Keratinocyte (primary cell): ENCODE data around the gene CX3CR1. TPM values are rescaled to one million over a fixed set of nuclear protein-coding genes. Genes with fewer than 3 reads are reported as not detected.

ENCODE experiments used
- DNase-seq: peaks from one replicate; pipeline ENCODE4 v3.0.0-alpha.2; 2011; ENCODE audit warnings: low read depth, missing footprints, low spot score
- FAIRE-seq: peaks from 2 replicates; lab custom pipeline; 2011; peaks lifted over from hg19 to GRCh38; lab: Jason Lieb, UNC
- H2AFZ ChIP-seq: 2 replicates; pipeline ENCODE4 v1.6.0; 2012; ENCODE audit warnings: low read length, control low read depth, inconsistent platforms; ENCODE audit not compliant: control insufficient read depth
- H3K27ac ChIP-seq: 2 replicates; pipeline ENCODE4 v1.5.1; 2011; ENCODE audit warnings: low read length; ENCODE audit not compliant: control insufficient read depth, insufficient read depth
- H3K27me3 ChIP-seq: 3 replicates; pipeline ENCODE4 v1.6.0; 2011; ENCODE audit warnings: low read length; ENCODE audit not compliant: control insufficient read depth, insufficient read depth; ENCODE audit errors: extremely low read depth
- H3K36me3 ChIP-seq, 2 experiments: 2 replicates in 1 of 2; 3 replicates in 1 of 2; pipeline ENCODE4 v1.5.1; 2011; ENCODE audit warnings: low read length in 2 of 2, mild to moderate bottlenecking in 1 of 2; ENCODE audit not compliant: control insufficient read depth in 2 of 2, insufficient read depth in 2 of 2; ENCODE audit errors: extremely low read depth in 1 of 2
- H3K4me1 ChIP-seq: 3 replicates; pipeline ENCODE4 v1.5.1; 2011; ENCODE audit warnings: low read length; ENCODE audit not compliant: control insufficient read depth, insufficient read depth; ENCODE audit errors: extremely low read depth
- H3K4me2 ChIP-seq: 3 replicates; pipeline ENCODE4 v1.6.0; 2011; ENCODE audit warnings: low read depth, low read length; ENCODE audit not compliant: control insufficient read depth, insufficient read depth; ENCODE audit errors: extremely low read depth
- H3K4me3 ChIP-seq, 3 experiments: fragments of 200-600 bp in 1 of 3; sonication (generic) in 1 of 3; 2 replicates in 2 of 3; 3 replicates in 1 of 3; pipeline ENCODE4 v1.5.1; 2011 to 2016; ENCODE audit warnings: low read length in 3 of 3, mild to moderate bottlenecking in 3 of 3, control low read depth in 2 of 3, inconsistent platforms in 1 of 3, low read depth in 1 of 3, mixed read lengths in 1 of 3, mixed run types in 1 of 3, moderate library complexity in 1 of 3; ENCODE audit not compliant: control insufficient read depth in 2 of 3, insufficient read depth in 2 of 3; ENCODE audit errors: extremely low read depth in 1 of 3
- H3K79me2 ChIP-seq: 2 replicates; pipeline ENCODE4 v1.6.0; 2012; ENCODE audit warnings: low read length; ENCODE audit not compliant: control insufficient read depth, insufficient read depth
- H3K9ac ChIP-seq: 3 replicates; pipeline ENCODE4 v1.6.0; 2011; ENCODE audit warnings: low read length; ENCODE audit not compliant: control insufficient read depth, insufficient read depth; ENCODE audit errors: extremely low read depth
- H3K9me1 ChIP-seq: 3 replicates; pipeline ENCODE4 v1.6.0; 2011; ENCODE audit warnings: low read length; ENCODE audit not compliant: control insufficient read depth, insufficient read depth; ENCODE audit errors: extremely low read depth
- H3K9me3 ChIP-seq: 2 replicates; pipeline ENCODE4 v1.5.1; 2012; ENCODE audit warnings: low read depth, low read length; ENCODE audit not compliant: control insufficient read depth
- H4K20me1 ChIP-seq: 3 replicates; pipeline ENCODE4 v1.6.0; 2011; ENCODE audit warnings: low read length; ENCODE audit not compliant: control insufficient read depth, insufficient read depth; ENCODE audit errors: extremely low read depth
- EZH2 ChIP-seq: IDR thresholded peaks from one replicate; pipeline ENCODE4 v1.6.1; 2012; ENCODE audit warnings: inconsistent platforms, mild to moderate bottlenecking, low read length, moderate library complexity
- dilution Hi-C: fragments of 300-500 bp; cut with MboI; formaldehyde crosslinking; loops from one replicate; pipeline ENCODE4 v1.7.0; 2020; ENCODE audit warnings: low sequenced_read_pairs; ENCODE audit not compliant: extremely low pct_ligation_motif_present
- polyA plus RNA-seq, 5 experiments: library from polyadenylated mRNA; depleted of rRNA in 3 of 5; stranded (reverse) in 3 of 5; stranded (forward) in 1 of 5; unstranded in 1 of 5; fragments of >200 nt; gene quantifications; 1 replicate in 1 of 5; 2 replicates in 3 of 5; 3 replicates in 1 of 5; pipeline versions ENCODE4 v1.2.1 to v1.2.3, GENCODE V29; 2011 to 2012; ENCODE audit warnings: missing spikeins in 2 of 5, low read depth in 1 of 5, low replicate concordance in 1 of 5
- TF ChIP-seq, protein P1 (sequence below), 3 experiments: IDR thresholded peaks in 1 of 3; conservative IDR thresholded peaks in 1 of 3; optimal IDR thresholded peaks in 1 of 3; 2 replicates in 2 of 3; 3 replicates in 1 of 3; pipeline versions ENCODE3 to v1.5.1; 2011; ENCODE audit warnings: low read length in 3 of 3, mild to moderate bottlenecking in 3 of 3, moderate library complexity in 2 of 3, control low read depth in 1 of 3, inconsistent platforms in 1 of 3; ENCODE audit not compliant: insufficient read depth in 2 of 3; ENCODE audit errors: extremely low read depth in 1 of 3

Gene CX3CR1
- polyA plus RNA-seq, 1 donor (not counting 4 experiments of a cell fraction or from before 2014, with no cell fraction given) = 0.05 TPM

DNA sequence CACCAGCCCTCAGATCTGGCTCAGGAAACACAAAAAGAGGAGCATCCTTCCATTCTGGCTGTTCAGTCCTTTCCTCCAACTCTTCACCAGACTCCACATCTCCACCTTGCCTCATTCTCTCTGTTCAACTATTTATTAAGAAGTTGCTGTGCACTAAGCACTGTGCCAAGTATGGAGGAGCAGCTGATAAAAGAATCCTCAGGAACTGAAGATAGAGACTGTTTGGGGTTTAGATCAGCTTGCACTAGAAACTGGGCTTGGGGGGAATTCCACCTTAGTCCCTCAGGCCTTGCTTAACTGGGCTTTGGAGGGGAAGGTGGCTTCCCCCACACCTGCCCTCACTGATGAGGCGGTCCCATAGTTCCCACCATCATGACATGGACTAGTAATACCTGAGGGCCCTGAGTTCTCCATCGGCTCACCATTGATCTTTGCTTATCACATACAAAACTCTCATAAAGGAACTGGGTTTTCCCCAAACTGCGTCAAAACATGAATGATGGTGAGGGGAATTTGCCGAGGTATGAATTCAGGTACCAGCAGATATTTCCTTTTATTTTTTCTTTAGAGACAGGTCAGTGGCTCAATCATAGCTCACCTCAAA lies 48.0 kb upstream of the CX3CR1 start:
- Histone ChIP-seq H3K79me2 (no peaks in the 10 kb centered on the region), H3K9ac (no peak overlapping the region), H3K4me1 (no peaks in the 10 kb centered on the region), H3K4me2 (no peak overlapping the region), H3K27me3 (no peaks in the 10 kb centered on the region), H3K27ac (no peak overlapping the region), H2AFZ (no peak overlapping the region), H3K36me3 (no peaks in the 10 kb centered on the region), H3K9me3 (no peaks in the 10 kb centered on the region), H4K20me1 (no peaks in the 10 kb centered on the region), H3K4me3 (no peak overlapping the region), H3K9me1 (no peaks in the 10 kb centered on the region)
- no peak for FAIRE-seq
- DNase-seq = no peak
- TF ChIP-seq, protein P1, sequence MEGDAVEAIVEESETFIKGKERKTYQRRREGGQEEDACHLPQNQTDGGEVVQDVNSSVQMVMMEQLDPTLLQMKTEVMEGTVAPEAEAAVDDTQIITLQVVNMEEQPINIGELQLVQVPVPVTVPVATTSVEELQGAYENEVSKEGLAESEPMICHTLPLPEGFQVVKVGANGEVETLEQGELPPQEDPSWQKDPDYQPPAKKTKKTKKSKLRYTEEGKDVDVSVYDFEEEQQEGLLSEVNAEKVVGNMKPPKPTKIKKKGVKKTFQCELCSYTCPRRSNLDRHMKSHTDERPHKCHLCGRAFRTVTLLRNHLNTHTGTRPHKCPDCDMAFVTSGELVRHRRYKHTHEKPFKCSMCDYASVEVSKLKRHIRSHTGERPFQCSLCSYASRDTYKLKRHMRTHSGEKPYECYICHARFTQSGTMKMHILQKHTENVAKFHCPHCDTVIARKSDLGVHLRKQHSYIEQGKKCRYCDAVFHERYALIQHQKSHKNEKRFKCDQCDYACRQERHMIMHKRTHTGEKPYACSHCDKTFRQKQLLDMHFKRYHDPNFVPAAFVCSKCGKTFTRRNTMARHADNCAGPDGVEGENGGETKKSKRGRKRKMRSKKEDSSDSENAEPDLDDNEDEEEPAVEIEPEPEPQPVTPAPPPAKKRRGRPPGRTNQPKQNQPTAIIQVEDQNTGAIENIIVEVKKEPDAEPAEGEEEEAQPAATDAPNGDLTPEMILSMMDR (optimal IDR thresholded peaks at IDR 0.05 in 1 of 3, IDR thresholded peaks at IDR 0.05 in 1 of 3, conservative IDR thresholded peaks at IDR 0.05 in 1 of 3; ENCODE audit: extremely low read depth in 1 of 3, insufficient read depth in 2 of 3, low read length in 3 of 3) = no peak
- TF ChIP-seq EZH2 = no peak
- dilution Hi-C loops = no loop called here

DNA sequence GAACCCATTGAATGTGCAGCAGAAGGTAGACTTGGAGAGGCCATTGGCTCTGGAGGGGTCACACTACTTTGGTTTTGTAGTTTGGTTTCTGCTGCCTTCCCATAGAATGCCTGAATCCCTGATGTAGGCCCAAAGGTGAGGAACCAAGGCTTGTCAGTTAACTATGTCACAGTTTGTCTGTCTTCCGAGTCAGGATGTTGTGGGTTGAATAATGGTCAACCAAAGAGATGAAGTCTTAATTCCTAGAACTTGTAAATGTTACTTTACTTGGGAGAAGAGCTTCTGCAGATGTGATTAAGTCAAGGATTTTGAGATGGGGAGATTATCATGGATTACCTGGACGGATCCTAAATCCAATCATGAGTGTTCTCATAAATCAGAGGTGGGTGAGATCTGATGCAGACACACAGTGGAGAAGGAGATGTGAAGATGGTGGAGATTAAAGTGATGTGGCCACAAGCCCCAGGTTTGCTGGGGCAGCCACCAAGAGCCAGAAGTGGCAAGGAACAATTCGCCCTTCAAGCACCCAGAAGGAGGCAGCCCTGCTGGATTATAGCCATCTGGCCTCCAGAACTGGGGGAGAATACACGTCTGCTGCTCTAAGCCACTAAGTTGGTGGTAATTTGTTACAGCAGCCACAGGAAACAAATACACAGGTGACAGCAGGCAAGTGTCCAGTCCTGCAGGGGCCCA lies 47.4 kb upstream of the CX3CR1 start:
- Histone ChIP-seq H3K36me3 (no peaks in the 10 kb centered on the region), H3K4me1 (no peaks in the 10 kb centered on the region), H3K9me3 (no peaks in the 10 kb centered on the region), H3K9me1 (no peaks in the 10 kb centered on the region), H4K20me1 (no peaks in the 10 kb centered on the region), H3K79me2 (no peaks in the 10 kb centered on the region), H3K27me3 (no peaks in the 10 kb centered on the region), H3K4me3 (no peak overlapping the region), H3K4me2 (no peak overlapping the region), H3K27ac (no peak overlapping the region), H2AFZ (no peak overlapping the region), H3K9ac (no peak overlapping the region)
- TF ChIP-seq, protein P1 (optimal IDR thresholded peaks at IDR 0.05 in 1 of 3, IDR thresholded peaks at IDR 0.05 in 1 of 3, conservative IDR thresholded peaks at IDR 0.05 in 1 of 3; ENCODE audit: extremely low read depth in 1 of 3, insufficient read depth in 2 of 3, low read length in 3 of 3) = no peak
- TF ChIP-seq EZH2 = no peak
- DNase-seq (no peak), FAIRE-seq (no peak)
- dilution Hi-C loops = no loop called here
